ENCODE results near the gene NOP16.

The NOP16 gene

DNA sequence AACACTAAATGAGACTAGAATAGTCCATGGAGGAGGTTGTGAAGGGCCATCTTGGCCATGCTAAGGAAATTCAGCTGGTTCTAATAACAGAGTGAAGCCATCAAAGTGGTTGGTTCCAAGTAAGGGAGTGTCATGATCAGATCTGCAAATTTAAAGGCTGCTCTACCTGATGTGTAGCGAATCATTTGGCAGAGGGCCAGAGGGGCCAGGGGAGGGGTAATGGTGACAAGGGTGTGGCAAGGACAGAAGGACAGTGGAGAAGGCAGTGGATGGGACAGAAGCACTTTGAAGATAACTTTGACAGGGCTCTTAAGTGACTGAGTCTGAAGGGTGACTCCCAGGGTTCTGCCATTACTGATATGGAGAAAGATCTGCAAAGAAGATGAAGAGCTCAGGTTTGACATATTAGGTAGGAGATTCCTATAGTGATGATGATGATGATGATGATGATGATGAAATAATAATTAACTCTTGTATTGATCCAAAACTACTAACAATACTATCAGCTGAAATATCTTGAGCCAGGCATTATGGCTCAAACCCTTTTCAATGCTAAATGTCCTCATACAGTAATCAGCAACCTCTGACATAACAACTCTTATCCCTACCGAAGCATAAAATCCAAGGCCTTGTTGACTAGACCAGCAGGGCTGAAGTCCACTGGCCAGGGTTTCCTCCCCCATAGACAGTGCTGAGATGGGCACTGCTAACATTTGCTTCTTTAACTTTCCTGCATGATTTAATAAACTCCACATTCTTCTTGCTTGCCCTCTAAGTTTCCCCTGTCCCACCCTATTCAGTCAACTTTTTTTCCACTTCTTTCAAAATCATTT lies 46.9 kb downstream of the NOP16 start:
- in situ Hi-C loops (cut with HindIII; ENCODE audit: low sequenced_read_pairs), result no loop called here

DNA sequence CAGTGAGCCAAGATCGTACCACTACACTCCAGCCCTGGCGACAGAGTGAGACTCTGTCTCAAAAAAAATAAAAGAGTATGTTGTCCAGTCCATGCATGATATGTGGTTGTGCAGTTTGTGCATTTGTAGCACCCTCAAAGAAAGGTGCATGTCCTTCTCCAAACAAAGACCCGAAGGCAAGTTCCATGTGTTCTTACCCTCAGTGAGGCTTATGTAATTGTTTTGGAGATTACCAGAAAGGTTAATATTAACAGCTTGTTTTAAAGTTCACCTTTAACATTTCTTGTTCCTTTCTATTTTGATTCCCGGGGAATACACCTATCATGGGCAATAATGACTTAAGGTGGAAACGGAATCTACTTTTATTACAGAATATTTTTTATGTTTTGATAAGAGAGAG lies 49.1 kb downstream of the NOP16 start:
- TF ChIP-seq CTCF (IDR thresholded peaks at IDR 0.05; ENCODE audit: low read depth, low read length), result no peak
- H3K4me3 ChIP-seq (ENCODE audit: low read depth, low read length), result no peak overlapping the region
- DNase-seq (ENCODE audit: low read depth, low spot score), result no peak
- in situ Hi-C loops (cut with HindIII; ENCODE audit: low sequenced_read_pairs), result no loop called here

More for the DNA sequence above, 46.9 kb downstream of the NOP16 start:
- H3K4me3 ChIP-seq (ENCODE audit: low read depth, low read length), result no peak overlapping the region
- no peak for DNase-seq (ENCODE audit: low read depth, low spot score)
- TF ChIP-seq CTCF (IDR thresholded peaks at IDR 0.05; ENCODE audit: low read depth, low read length), result no peak

GRCh38 chr5:176337913-176338312 lies 50.5 kb downstream of the NOP16 start:
- no peak for DNase-seq (ENCODE audit: low read depth, low spot score)
- in situ Hi-C loops (cut with HindIII; ENCODE audit: low sequenced_read_pairs), result no loop called here
- no peak overlapping the region for H3K4me3 ChIP-seq (ENCODE audit: low read depth, low read length)
- no peak for TF ChIP-seq CTCF (IDR thresholded peaks at IDR 0.05; ENCODE audit: low read depth, low read length)

- no peak for TF ChIP-seq CTCF (IDR thresholded peaks at IDR 0.05; ENCODE audit: low read depth, low read length)
- H3K4me3 ChIP-seq (ENCODE audit: low read depth, low read length), result no peak overlapping the region
- in situ Hi-C loops (cut with HindIII; ENCODE audit: low sequenced_read_pairs), result no loop called here
- no peak for DNase-seq (ENCODE audit: low read depth, low spot score)
These were observed 54.2 kb downstream of the NOP16 start for GRCh38 chr5:176334031-176334770.
